ENCODE data around the gene SSH2.

The SSH2 gene

DNA sequence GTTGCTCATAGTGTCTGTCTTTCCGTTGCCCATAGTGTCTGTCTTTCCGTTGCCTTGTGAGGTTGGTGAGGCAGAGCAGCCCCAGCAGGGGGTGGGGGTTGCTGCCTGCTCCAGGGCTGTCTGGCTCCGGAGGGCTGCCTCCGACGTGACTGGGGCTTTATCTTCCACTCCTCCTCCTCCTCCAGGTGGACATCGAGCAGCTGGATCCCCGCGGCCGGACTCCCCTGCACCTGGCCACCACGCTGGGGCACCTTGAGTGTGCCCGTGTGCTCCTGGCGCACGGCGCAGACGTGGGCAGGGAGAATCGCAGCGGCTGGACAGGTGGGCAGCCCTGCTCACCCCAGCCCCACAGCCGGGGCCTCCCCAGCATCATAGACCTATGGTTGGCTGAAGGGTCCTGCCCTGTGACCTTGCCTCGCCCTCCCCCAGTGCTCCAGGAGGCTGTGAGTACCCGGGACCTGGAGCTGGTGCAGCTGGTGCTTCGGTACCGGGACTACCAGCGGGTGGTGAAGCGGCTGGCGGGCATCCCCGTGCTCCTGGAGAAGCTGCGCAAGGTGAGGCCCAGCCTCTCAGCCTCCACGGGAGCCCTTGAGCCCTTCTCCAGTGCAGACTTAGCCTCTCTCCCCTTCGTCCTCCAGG, 322.4 kb downstream of the SSH2 start:
- no peak overlapping the region for H3K27ac Mint-ChIP-seq
- no peaks in the 10 kb centered on the region for H3K9me3 Mint-ChIP-seq
- ATAC-seq = no peak
- H3K4me1 Mint-ChIP-seq = no peaks in the 10 kb centered on the region
- H3K4me3 Mint-ChIP-seq = no peak overlapping the region
- no peak for DNase-seq (ENCODE audit: low spot score in 2 of 2)
- H3K36me3 Mint-ChIP-seq = no peaks in the 10 kb centered on the region

DNA sequence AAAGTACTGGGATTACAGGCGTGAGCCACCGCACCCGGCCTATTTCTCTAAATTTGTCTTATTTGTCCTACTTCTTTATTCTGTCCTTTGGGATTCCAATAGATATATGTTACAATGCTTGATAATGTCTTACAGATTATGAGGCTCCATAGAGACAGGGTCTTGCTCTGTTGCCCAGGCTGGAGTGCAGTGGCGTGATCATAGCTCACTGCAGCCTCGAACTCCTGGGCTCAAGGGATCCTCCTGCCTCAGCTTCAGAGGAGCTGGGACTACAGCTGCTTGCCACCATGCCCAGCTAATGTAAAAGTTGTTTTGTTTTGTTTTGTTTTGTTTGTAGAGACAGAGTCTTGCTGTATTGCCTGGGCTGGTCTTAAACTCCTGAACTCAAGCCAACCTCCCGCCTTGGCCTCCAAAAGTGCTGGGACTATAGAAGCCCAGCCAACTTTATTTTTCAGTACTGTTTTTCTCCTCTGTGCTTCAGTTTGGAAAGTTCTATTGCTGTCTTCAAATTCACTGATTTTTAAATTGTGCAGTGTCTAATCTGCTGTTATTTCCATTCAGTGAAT, 326.8 kb downstream of the SSH2 start:
- Mint-ChIP-seq H3K27ac (no peak overlapping the region), H3K4me3 (no peak overlapping the region), H3K36me3 (no peaks in the 10 kb centered on the region), H3K4me1 (no peaks in the 10 kb centered on the region), H3K9me3 (no peaks in the 10 kb centered on the region)
- ATAC-seq = no peak
- no peak for DNase-seq (ENCODE audit: low spot score in 2 of 2)

DNA sequence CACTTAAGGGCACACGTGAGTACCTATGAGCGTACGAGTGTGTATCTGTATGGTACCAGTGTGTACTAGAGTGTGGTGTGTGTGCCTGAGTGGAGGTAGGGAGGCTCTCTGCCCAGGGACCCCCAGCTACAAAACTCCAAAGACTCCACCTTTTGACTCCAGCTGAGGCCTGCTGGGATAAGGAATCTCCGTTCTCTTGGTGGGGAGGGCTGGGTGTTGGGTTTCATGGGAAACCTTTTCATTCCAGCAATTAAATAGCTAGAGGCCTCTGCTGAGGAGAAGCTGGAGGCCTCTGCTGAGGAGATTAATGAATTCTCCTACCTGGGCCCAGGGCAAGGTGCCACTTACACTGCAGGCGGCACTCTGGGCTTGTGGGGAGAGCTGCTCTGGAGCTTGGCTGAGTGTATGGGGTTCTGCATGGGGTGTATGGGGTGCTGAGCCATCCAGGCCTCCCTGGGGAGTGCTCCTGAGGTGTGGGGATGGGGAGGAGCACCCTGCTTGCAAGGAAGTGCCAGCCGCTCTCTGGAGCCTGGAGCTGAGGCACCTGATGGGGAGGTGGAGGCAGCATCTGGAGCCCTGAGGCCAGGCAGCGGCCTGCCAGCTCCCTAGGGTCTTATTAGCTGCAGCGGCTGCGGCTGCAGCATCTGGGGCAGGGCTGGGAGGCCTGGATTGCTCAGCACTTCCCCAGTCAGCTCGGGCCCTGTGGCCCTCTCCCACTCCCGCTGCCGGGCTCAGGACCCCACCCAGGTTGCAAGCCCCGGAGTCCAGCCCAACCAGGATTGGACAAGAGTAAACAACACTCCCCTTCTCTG, 332.5 kb downstream of the SSH2 start:
- no peaks in the 10 kb centered on the region for H3K9me3 Mint-ChIP-seq
- H3K36me3 Mint-ChIP-seq = no peaks in the 10 kb centered on the region
- H3K4me1 Mint-ChIP-seq = peaks cover 20% of the 10 kb centered on the region
- ATAC-seq (no peak), DNase-seq (ENCODE audit: low spot score in 2 of 2) (no peak)
- no peak overlapping the region for H3K27ac Mint-ChIP-seq
- no peak overlapping the region for H3K4me3 Mint-ChIP-seq

DNA sequence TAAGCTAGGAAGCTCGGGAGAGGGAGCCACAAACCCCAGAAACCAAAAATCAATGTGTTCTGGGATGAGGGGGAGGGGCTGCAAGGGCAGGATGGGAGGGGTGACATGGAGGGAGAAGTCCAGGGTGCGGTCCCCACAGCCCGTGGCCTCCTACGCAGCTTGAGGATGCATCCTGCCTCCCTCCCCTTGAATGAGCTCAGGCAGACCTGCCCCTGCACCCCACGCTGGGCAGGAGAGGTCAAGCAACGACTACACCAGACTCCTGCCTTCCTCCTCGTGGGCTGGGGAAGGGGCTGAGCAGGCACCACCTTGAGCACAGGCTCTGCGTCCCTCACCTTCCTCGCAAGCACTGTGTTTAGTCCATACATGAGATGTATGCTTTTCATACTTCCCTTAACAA, 333.2 kb downstream of the SSH2 start:
- Mint-ChIP-seq H3K27ac (no peak overlapping the region), H3K36me3 (no peaks in the 10 kb centered on the region), H3K9me3 (no peaks in the 10 kb centered on the region), H3K4me1 (peaks cover 27% of the 10 kb centered on the region), H3K4me3 (no peak overlapping the region)
- DNase-seq (ENCODE audit: low spot score in 2 of 2) = no peak
- ATAC-seq = no peak

DNA sequence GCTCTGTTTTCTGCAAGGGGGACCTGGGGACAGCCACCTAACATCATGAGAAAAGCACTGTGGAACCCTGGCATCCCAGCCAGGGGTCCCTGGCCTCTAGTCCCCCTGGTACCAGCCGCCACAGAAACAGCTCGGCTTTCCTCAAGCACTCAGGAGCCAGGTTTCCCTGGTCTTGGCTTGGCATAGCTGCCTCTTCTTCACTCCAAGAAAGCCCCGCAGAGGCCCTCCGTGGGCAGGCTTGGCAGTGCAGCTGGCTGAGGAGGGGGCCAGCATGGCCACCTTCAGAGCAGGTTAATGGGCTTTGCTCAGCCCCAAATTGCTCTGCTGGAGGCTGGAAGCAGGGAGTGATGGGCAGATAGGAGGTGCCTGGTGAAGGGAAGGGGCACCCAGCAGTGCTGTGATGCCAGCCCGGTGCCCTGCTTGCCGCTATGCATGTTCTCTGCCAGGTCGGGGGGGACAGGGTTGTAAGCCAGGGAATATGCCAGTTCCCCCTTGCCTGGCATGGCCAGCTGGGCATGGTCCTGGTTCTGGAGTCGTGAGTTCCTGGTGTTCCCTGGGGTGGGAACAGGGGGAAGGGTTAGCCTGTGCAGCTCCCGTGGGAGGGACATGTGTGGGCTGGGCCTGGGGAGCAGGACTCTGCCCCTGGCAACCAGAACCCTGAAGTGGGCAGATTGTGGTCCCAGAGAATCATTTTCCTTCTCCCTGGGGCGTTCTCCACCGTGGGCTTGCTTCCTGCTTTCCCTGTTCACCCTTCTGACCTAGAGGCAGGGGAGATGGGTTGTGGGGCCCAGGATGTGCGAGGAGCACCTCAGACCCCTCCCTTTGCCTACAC, 333.9 kb downstream of the SSH2 start:
- H3K4me1 Mint-ChIP-seq = peaks cover 34% of the 10 kb centered on the region
- no peak overlapping the region for H3K4me3 Mint-ChIP-seq
- no peaks in the 10 kb centered on the region for H3K9me3 Mint-ChIP-seq
- no peaks in the 10 kb centered on the region for H3K36me3 Mint-ChIP-seq
- no peak overlapping the region for H3K27ac Mint-ChIP-seq
- ATAC-seq (no peak), DNase-seq (ENCODE audit: low spot score in 2 of 2) (no peak)

DNA sequence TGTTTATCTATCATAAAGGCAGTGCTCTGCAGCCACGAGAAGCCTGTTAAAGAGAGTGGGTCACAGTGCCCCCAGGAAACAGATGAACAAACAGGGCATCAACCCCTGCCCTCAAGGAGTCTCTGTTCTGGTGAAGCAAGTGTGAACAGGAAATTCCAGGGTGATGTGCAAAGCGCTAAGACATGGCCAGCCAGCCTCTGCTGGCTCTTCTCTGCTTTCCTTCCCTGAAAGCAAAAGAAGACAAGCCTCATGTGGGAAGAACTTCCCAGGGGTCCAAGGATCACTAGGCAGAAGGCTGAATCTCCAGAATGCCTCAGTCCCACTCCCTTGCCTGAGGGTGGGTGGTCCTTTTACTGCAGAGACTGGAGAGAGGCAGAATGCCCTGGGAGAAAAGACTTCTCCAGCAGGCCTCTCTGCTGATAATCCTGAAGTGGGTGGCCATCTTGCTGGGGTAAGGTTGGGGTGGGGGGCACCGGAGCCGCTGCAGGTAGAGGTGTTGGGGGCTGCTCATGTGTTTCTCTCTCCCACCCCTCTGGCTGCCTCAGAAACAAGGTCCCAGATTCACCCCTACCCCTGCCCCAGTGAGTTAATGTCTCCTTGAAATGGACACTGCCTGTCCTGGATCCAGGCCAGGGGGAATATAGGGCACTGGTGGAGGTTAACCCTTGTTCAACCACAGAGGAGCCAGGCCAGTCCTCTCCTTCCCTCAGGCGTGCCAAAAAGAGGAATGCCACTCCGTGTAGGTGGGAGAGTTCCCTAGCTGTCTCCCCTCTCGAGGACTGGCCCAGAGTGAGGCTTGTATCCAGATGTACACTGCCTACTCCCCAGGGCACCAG, 334.7 kb downstream of the SSH2 start:
- DNase-seq (ENCODE audit: low spot score in 2 of 2) (no peak), ATAC-seq (no peak)
- H3K36me3 Mint-ChIP-seq = no peaks in the 10 kb centered on the region
- H3K9me3 Mint-ChIP-seq = no peaks in the 10 kb centered on the region
- peak overlapping the region; percentile 80 for H3K4me3 Mint-ChIP-seq
- H3K4me1 Mint-ChIP-seq = peaks cover 42% of the 10 kb centered on the region
- H3K27ac Mint-ChIP-seq = no peak overlapping the region

DNA sequence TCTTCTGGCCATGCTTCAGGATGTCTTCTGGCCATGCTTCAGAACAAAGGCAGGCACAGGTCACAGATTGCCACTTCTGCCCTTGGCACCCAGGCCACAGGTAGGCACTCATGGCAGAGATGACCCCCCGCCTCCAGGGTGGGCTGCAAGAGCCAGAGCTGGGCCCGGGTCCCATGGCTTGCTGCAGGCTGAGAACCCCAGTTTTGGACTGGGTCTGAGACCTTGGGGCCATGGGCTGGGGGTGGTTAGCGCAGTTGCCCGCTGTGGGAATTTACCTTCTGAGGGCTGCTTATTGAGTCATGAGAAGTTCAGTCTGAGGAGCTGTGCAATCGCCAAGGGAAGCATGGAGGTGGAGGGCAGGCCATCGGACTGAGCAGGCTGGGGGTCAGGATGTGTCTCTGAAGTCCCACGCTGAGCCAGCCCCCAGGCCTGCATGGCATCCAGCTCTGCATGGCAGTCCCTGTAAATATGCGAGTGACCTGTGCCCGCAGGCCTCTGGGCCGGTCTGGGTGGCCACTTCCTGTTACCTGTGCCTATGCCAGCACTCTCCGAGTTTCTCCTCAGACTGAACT, 335.4 kb downstream of the SSH2 start:
- peak overlapping the region; percentile 80 for H3K4me3 Mint-ChIP-seq
- DNase-seq (ENCODE audit: low spot score in 2 of 2) (no peak), ATAC-seq (no peak)
- H3K36me3 Mint-ChIP-seq = no peaks in the 10 kb centered on the region
- H3K9me3 Mint-ChIP-seq = no peaks in the 10 kb centered on the region
- H3K4me1 Mint-ChIP-seq = peaks cover 49% of the 10 kb centered on the region
- no peak overlapping the region for H3K27ac Mint-ChIP-seq

DNA sequence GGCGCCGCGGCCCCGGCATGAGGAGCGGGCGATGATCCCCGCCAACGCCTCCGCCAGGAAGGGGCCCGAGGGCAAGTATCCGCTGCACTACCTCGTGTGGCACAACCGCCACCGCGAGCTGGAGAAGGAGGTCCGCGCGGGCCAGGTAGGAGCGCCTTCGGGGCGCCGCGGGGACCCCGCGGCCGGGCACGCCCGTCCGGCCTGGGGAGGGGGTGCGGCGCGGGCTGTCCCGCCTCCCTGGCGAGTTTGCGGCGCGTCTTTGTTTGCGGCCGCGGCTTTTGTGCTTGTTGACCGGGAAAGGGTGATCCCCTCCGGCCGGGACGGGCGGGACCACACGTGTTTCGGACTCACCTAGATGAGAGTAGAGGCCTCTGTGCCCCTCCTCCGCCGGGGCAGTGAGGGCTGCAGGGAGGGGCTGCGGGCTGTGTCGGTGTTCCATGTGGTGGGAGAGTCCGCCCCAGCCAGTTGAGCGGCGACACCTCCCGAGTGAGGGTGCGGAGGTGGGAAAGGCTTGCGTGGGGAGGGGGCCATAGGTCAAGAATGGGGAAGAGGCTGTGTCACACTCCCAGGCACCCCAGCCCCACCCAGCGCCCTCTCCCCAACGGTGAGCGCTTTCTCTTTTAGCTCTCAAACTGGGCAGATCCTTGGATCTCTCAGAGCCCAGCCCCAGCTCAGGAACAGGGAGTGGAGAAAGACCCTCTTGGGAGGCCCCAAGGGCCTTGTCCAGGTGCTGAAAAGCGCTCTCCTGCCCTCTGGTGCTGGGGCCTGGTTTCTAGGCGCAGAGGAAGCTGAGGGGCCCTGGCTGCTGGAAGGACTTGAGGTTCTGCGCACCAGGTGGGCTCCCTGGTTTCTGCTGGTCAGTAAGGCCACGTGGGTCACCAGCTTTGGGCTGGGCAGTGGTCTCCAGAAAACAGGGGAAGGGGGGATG, 336.2 kb downstream of the SSH2 start:
- no peak for DNase-seq (ENCODE audit: low spot score in 2 of 2)
- no peaks in the 10 kb centered on the region for H3K36me3 Mint-ChIP-seq
- H3K4me1 Mint-ChIP-seq = peaks cover 49% of the 10 kb centered on the region
- ATAC-seq = no peak
- no peaks in the 10 kb centered on the region for H3K9me3 Mint-ChIP-seq
- H3K4me3 Mint-ChIP-seq = peak overlapping the region; percentile 80
- no peak overlapping the region for H3K27ac Mint-ChIP-seq

DNA sequence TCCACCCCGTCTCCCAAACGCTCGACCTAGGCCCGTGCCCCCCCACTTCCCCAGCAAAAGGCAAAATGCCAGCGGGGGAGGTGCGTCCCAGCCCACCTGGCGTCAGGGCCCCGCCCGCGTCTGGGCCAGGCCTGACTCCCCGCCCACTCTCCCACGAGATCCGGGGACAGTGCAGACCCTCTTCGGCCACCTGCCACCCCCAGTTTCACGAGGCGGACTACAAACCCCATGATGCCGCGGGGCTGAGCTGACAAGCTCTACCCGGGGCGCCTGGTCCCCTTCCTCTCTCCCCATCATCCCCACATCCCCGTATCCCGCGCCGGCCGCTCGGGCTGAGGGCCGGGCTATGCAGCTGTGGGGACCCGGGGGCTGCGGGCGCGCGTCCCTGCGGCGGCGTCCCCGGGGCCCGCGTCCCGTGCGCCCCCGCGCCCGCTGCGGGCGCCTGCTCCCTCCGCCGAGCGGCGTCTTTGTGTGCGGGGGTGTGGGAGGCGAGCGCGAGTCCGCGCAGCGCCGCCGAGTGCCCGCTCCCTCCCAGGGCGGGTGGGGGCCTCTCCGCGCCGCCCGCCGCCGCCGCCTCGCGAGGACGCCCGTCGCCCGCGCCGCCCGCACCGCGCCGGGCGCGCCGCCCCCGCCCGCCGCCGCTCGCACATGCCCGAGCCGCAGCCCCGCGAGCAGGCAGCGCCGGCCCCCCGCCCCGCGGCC, 337.0 kb downstream of the SSH2 start, which contains the start of gene ANKRD13B:
ANKRD13B (plus strand) TSS at position 283 of the 702 bp plus-strand sequence. CDS start 490 bp downstream, outside the sequence.
- Mint-ChIP-seq H3K4me1 (peaks cover 54% of the 10 kb centered on the region), H3K36me3 (no peaks in the 10 kb centered on the region), H3K9me3 (no peaks in the 10 kb centered on the region), H3K4me3 (peak within 1 kb of the TSS; percentile 80), H3K27ac (no peak within 1 kb of the TSS)
- peak in 1 of 2 donors; percentile 77 for DNase-seq (ENCODE audit: low spot score in 2 of 2)
- peak; percentile 6 for ATAC-seq

DNA sequence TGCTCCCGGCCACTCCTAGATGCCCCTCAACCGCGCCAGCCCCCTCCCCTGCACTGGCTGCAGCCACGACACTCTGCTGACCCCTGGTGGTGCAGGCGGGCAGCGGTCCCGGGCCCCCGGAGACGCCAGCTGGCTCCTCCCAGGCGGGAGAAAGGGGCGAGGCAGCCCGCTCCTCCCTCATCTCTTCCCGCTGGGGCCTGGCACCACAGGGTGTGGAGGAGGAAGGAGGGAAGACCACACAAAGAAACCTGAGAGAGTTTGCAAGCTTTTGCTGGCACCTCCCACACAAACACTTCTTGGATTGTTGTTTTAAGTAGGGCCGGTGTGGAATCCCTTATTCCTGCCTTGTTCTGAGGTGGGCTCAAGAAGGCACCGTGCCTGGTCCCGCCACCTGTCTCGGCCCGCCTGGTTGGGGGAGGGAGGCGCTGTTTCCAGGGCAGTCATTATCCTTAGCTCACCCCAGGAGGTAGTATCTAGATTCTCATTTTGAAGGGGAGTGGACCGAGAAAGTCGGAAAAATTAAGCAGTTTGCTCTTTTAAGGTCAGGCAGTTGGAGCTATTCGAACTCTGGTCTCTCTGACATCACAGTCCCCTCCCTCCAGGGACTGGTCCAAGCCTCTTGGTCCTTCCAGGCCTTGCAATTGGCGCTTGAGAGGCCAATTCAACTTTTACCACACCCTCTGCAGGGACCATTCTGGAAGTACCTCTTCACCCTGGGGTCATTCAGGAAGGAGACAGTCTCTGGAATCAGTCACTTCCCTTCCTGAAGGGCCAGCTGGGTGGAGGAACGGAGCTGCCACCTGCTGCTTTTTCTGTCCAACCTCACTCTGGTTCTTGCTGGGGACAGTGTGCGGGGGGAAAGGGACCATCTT, 338.1 kb downstream of the SSH2 start:
- Mint-ChIP-seq H3K36me3 (no peaks in the 10 kb centered on the region), H3K9me3 (no peaks in the 10 kb centered on the region), H3K27ac (no peak overlapping the region), H3K4me1 (peaks cover 64% of the 10 kb centered on the region), H3K4me3 (peak overlapping the region; percentile 80)
- DNase-seq (ENCODE audit: low spot score in 2 of 2) (peak; percentile 88 to 94), ATAC-seq (peak; percentile 52)

DNA sequence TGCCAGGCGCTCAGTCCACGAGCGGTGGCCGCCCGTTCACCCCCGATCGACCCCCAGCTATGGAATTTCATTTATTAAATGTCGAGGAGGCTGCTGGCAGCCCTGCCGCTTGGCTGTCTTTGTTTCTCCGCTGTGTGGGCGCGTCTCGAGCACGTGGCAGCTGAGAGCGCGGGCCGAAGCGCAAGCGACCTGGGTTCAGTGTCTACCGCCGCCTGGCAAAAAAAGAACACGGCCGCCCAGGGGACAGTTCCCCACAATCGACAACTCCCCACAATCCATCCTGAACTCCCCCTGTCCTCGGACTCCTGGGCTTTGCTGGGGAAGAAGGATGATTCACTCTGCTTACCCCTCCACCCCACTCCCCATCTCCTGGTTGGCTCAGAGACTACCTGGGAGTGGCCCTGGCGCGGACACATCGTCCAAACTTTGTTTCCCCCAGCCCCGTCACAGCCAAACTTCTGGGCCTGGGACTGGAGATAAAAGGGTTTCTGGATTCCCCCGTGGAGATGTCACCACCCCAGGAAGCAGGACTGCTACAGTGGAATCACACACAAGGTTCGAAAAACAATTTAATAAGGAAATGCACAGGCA, 338.8 kb downstream of the SSH2 start:
- DNase-seq (ENCODE audit: low spot score in 2 of 2) (peak in 1 of 2 donors; percentile 71), ATAC-seq (no peak)
- Mint-ChIP-seq H3K4me1 (peaks cover 71% of the 10 kb centered on the region), H3K36me3 (no peaks in the 10 kb centered on the region), H3K27ac (no peak overlapping the region), H3K4me3 (peak overlapping the region; percentile 80), H3K9me3 (no peaks in the 10 kb centered on the region)

Measured in stimulated activated effector memory CD8-positive, alpha-beta T cell treated with anti-CD3 and anti-CD28 coated beads, Interleukin-12 subunit alpha, Interleukin-12 subunit beta, amount 100 ng/mL, for 72 hours (primary cell).